Esophagus muscularis mucosa (tissue), 4 donors: ENCODE results near the gene UQCRC1.

ENCODE experiments used
- EP300 ChIP-seq: sonication (generic); formaldehyde crosslinking; IDR thresholded peaks from one replicate; pipeline ENCODE4 v1.6.1; 2017; ENCODE audit warnings: antibody characterized with exemption
- POLR2A ChIP-seq: fragments of 450-650 bp; IDR thresholded peaks from one replicate; pipeline ENCODE4 v1.6.1; 2017; ENCODE audit warnings: antibody characterized with exemption, moderate library complexity, mild to moderate bottlenecking, low read depth
- POLR2AphosphoS5 ChIP-seq, 2 donors: sonication (generic); formaldehyde crosslinking; IDR thresholded peaks; one replicate each; pipeline ENCODE4 v1.6.1; 2017; ENCODE audit warnings: antibody characterized with exemption in 2 of 2
- TF ChIP-seq, protein P1 (sequence below), 3 experiments: fragments of 200-600 bp in 2 of 3; fragments of 450-650 bp in 1 of 3; sonication (generic) in 2 of 3; IDR thresholded peaks; one replicate each; pipeline ENCODE4 v1.5.1; 2017 to 2019; ENCODE audit warnings: antibody characterized with exemption in 3 of 3, mild to moderate bottlenecking in 2 of 3, moderate library complexity in 1 of 3

DNA sequence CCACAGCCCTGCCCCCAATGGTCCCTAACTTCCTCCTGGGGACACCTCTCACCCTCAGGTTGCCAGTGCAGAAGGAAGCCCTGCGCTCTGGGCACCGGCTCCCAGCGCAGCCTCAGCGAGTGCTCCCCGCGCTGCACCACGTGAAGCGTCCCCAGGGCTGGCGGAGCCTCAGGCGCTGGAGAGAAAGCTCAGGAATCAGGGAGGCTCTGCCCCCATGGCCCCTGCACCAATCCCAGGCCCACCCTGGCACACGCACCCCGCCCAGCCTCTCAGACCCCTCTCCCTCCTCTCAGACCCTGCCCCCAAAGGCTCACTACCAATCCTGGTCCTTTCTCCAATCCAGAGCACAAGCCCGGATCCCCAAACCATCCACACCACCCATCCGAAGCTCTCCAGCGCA, 21.2 kb downstream of the UQCRC1 start:
- TF ChIP-seq, protein P1, sequence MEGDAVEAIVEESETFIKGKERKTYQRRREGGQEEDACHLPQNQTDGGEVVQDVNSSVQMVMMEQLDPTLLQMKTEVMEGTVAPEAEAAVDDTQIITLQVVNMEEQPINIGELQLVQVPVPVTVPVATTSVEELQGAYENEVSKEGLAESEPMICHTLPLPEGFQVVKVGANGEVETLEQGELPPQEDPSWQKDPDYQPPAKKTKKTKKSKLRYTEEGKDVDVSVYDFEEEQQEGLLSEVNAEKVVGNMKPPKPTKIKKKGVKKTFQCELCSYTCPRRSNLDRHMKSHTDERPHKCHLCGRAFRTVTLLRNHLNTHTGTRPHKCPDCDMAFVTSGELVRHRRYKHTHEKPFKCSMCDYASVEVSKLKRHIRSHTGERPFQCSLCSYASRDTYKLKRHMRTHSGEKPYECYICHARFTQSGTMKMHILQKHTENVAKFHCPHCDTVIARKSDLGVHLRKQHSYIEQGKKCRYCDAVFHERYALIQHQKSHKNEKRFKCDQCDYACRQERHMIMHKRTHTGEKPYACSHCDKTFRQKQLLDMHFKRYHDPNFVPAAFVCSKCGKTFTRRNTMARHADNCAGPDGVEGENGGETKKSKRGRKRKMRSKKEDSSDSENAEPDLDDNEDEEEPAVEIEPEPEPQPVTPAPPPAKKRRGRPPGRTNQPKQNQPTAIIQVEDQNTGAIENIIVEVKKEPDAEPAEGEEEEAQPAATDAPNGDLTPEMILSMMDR (IDR thresholded peaks at IDR 0.05), result no peak
- TF ChIP-seq POLR2A (no peak), POLR2AphosphoS5 (IDR thresholded peaks at IDR 0.05) (no peak), EP300 (no peak)
